Inferior parietal cortex (tissue), 1 donor: Measurements from ENCODE around the gene ANKRD60.

ENCODE experiments used
- DNase-seq: peaks from one replicate; pipeline ENCODE4 v3.0.0-alpha.2; 2016; ENCODE audit errors: extremely low spot score

The ANKRD60 gene

GRCh38 chr20:58228484-58229197 lies at the start of gene ANKRD60:
ANKRD60 (minus strand) TSS chr20:58228653; CDS start chr20:58228653, 0 bp downstream.
- DNase-seq: no peak

GRCh38 chr20:58277578-58278472 lies 49.4 kb upstream of the ANKRD60 start:
- no peak for DNase-seq

GRCh38 chr20:58277107-58277506 lies 48.7 kb upstream of the ANKRD60 start:
- DNase-seq: no peak

- no peak for DNase-seq
Measured at GRCh38 chr20:58274384-58274783, 45.9 kb upstream of the ANKRD60 start.

- DNase-seq: no peak
Measured at GRCh38 chr20:58271606-58272351, 43.3 kb upstream of the ANKRD60 start.

GRCh38 chr20:58268936-58269619 lies 40.6 kb upstream of the ANKRD60 start:
- DNase-seq: no peak

- DNase-seq: no peak
Measured at GRCh38 chr20:58268421-58268821, 40.0 kb upstream of the ANKRD60 start.

GRCh38 chr20:58267389-58268215 lies 39.1 kb upstream of the ANKRD60 start:
- DNase-seq: no peak

GRCh38 chr20:58264271-58264670 lies 35.8 kb upstream of the ANKRD60 start:
- DNase-seq: no peak

- DNase-seq: no peak
Measured at GRCh38 chr20:58261660-58262059, 33.2 kb upstream of the ANKRD60 start.

GRCh38 chr20:58260006-58260405 lies 31.6 kb upstream of the ANKRD60 start:
- no peak for DNase-seq

- no peak for DNase-seq
Measured at GRCh38 chr20:58256842-58257241, 28.4 kb upstream of the ANKRD60 start.

- DNase-seq: no peak
Measured at GRCh38 chr20:58256307-58256706, 27.9 kb upstream of the ANKRD60 start.

- no peak for DNase-seq
Measured at GRCh38 chr20:58254890-58255289, 26.4 kb upstream of the ANKRD60 start.

GRCh38 chr20:58251979-58252591 lies 23.6 kb upstream of the ANKRD60 start:
- no peak for DNase-seq

- no peak for DNase-seq
Measured at GRCh38 chr20:58251348-58251978, 23.0 kb upstream of the ANKRD60 start.

- no peak for DNase-seq
Measured at GRCh38 chr20:58246346-58246745, 17.9 kb upstream of the ANKRD60 start.

- no peak for DNase-seq
Measured at GRCh38 chr20:58245931-58246330, 17.5 kb upstream of the ANKRD60 start.

- no peak for DNase-seq
Measured at GRCh38 chr20:58245181-58245891, 16.9 kb upstream of the ANKRD60 start.
